Thoracic aorta endothelial cell (primary cell): Measurements from ENCODE around the gene MYBPHL. TPM values are rescaled to one million over a fixed set of nuclear protein-coding genes. Genes with fewer than 3 reads are reported as not detected.

Experiments used
- total RNA-seq: library from RNA; depleted of rRNA; stranded (reverse); fragments of >200 nt; gene quantifications from 2 replicates; pipeline ENCODE4 v1.2.3, GENCODE V29; 2012

Gene MYBPHL, protein sequence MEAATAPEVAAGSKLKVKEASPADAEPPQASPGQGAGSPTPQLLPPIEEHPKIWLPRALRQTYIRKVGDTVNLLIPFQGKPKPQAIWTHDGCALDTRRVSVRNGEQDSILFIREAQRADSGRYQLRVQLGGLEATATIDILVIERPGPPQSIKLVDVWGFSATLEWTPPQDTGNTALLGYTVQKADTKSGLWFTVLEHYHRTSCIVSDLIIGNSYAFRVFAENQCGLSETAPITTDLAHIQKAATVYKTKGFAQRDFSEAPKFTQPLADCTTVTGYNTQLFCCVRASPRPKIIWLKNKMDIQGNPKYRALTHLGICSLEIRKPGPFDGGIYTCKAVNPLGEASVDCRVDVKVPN
- total RNA-seq: not detected in 2 replicates

DNA sequence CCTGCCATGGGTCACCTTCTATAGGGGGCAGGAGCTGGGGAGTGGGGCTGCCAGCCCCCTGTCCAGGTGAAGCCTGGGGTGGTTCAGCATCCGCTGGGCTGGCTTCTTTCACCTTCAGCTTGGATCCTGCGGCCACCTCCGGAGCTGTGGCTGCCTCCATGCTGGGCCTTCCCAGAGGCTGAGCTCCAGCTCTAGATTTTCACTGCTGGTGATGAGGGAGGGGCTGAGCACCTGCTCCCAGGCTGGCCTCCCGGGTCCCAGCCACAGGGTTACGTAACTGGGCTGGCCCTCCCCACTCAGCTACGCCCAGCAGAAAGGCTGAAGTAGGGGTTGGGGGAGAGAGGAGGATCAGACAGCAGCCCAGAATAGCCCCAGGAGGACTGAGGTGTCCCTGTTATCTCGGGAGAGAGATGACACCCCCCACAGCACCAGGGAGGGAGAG, at the start of gene MYBPHL:
Gene MYBPHL (minus strand): TSS at position 180 of the 442 bp plus-strand sequence. CDS start 20 bp downstream, at position 160.

DNA sequence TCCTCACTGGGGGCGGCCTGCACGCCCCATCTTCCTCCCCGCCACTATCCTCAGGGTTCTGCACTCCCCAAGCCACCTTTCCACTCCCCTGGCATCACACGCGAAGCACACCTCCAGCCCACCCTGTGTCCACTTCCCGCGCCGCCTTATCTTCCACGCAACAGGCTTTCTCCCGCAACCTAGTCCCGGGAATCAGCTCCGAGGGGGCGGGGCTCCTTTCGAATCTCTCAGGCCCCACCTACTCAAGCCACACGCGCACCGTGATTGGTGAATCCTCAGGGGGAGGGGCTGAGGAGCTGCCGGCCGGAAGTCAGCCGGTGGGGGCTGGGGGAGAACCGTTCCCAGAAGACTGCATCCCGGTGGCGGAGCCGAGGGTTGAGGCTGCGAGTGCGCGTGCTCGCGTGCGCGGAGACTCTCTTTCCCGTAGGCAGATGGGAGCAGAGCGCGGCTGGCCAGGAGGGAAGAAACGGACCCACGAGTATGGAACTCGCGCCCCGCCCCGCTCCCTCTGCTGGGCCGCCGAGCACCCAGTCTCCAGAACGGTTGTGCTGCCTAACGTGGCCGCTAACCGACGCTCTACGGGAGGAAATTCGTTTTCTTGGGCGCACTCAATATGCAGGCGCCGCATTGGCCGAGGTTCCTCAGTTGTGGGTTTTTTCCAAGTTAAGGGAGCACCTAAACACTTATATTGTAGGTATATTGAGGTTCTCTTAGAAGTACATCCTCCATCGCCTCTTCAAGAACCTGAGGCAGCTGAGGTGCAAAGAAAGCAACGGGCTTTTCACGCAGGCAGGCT, 23.7 kb downstream of the MYBPHL start, which contains the start of gene PSRC1:
Gene PSRC1 (minus strand): TSS at position 194 of the 796 bp plus-strand sequence.

DNA sequence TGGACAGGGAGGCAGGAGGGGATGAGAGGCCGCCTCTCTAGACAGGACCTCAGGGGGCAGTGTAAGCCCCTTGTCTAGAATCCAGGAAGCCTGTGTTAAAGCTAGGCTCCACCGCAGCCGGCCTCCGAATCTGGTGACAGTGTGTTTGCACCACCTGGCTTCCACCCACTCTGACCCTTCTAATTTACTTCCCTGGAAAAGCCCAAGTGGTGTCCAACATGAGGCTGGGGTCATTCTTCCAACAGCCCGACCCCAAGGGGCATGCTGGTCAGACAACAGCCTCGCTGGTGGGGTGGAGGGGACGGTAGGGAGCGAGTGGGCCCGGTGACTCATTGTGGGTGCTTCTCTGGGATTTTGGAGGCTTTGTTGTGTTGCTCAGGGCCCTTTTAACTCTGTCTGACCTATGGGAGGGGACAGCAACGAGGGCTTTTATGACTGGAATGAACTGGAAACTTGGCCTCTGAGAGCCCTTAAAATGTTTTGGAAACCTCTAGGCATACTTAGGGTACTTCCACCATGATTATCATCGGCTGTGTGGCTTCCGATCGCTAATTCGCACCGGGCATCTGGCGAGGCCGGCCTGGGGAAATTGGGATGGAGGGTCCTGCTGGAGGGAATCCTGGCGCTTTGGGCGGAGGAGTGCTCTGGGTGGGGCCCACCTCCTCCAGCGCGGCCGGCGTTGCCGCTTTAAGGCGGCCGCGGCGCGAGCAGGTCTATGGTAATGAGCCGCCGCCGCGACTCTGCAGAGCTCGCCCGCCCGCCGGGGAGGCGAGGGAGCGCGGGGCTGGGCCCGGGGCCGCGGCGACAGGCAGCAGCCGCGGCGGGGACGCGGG, 57.8 kb downstream of the MYBPHL start, which contains the start of gene CELSR2:
Gene CELSR2 (plus strand): TSS at position 743 of the 833 bp plus-strand sequence. CDS start 541 bp downstream, outside the sequence.

Other genes starting within 250 kb of the MYBPHL start
- 84.2 and 144 TPM in 2 replicates for gene TAF13, start 231.0 kb downstream of the MYBPHL start, total RNA-seq
- 10.8 and 12.8 TPM in 2 replicates for gene TMEM167B, start 216.2 kb downstream of the MYBPHL start, total RNA-seq
- 0.53 and 1.0 TPM in 2 replicates for gene ELAPOR1, start 192.9 kb downstream of the MYBPHL start, total RNA-seq
- gene SARS1, start 93.1 kb downstream of the MYBPHL start, total RNA-seq: 204 and 210 TPM in 2 replicates
- gene CELSR2, start 57.5 kb downstream of the MYBPHL start, total RNA-seq: 0.80 and 1.7 TPM in 2 replicates
- gene PSRC1, start 23.9 kb downstream of the MYBPHL start, total RNA-seq: 16.2 and 25.8 TPM in 2 replicates
- 12.9 and 21.2 TPM in 2 replicates for gene SORT1, start 90.9 kb upstream of the MYBPHL start, total RNA-seq
- gene PSMA5, start 119.4 kb upstream of the MYBPHL start, total RNA-seq: 61.8 and 86.4 TPM in 2 replicates
- under 0.01 TPM in 1 of 2 replicates, not detected in the other for gene SYPL2, start 159.5 kb upstream of the MYBPHL start, total RNA-seq
- gene ATXN7L2, start 176.9 kb upstream of the MYBPHL start, total RNA-seq: 2.8 and 2.9 TPM in 2 replicates
- gene CYB561D1, start 187.1 kb upstream of the MYBPHL start, total RNA-seq: 4.2 and 5.5 TPM in 2 replicates
- gene AMIGO1, start 202.7 kb upstream of the MYBPHL start, total RNA-seq: 0.79 and 0.80 TPM in 2 replicates
- under 0.01 TPM in 1 of 2 replicates, not detected in the other for gene GPR61, start 232.9 kb upstream of the MYBPHL start, total RNA-seq
- gene GNAI3, start 241.6 kb upstream of the MYBPHL start, total RNA-seq: 26.0 and 27.1 TPM in 2 replicates